ENCODE results near the gene TMEM212.

- TF ChIP-seq FOXA1 (IDR thresholded peaks at IDR 0.05), result no peak
- no peak for TF ChIP-seq SP1 (IDR thresholded peaks at IDR 0.05)
- TF ChIP-seq NFRKB (IDR thresholded peaks at IDR 0.05), result no peak
- TF ChIP-seq FOXM1 (IDR thresholded peaks at IDR 0.05; ENCODE audit: borderline replicate concordance), result no peak
- TF ChIP-seq ELF4 (IDR thresholded peaks at IDR 0.05), result no peak
- TF ChIP-seq PKNOX1 (IDR thresholded peaks at IDR 0.05), result no peak
- no peak for TF ChIP-seq CTBP1 (IDR thresholded peaks at IDR 0.05; ENCODE audit: borderline replicate concordance)
- TF ChIP-seq BHLHE40 (IDR thresholded peaks at IDR 0.05; ENCODE audit: borderline replicate concordance), result no peak
- no peak for TF ChIP-seq HDGF (IDR thresholded peaks at IDR 0.05; ENCODE audit: borderline replicate concordance)
- TF ChIP-seq SUZ12 (IDR thresholded peaks at IDR 0.05), result no peak
- TF ChIP-seq TARDBP (IDR thresholded peaks at IDR 0.05), result no peak
Measured at GRCh38 chr3:171874251-171874681, 31.1 kb downstream of the TMEM212 start.
